SU-DHL-6 (cell line): ENCODE measurements around the gene TMED10.

Experiments
- EZH2phosphoT487 ChIP-seq: fragments of 200-600 bp; sonication (generic), shearing (Covaris generic); conservative IDR thresholded peaks from 2 replicates; pipeline ENCODE4 v1.6.1; 2018; ENCODE audit warnings: mild to moderate bottlenecking, antibody characterized with exemption, low read length, moderate library complexity, mixed read lengths
- TF ChIP-seq, protein P1 (sequence below): fragments of 200-600 bp; sonication (generic); IDR thresholded peaks from one replicate; pipeline ENCODE4 v1.5.1; 2017; ENCODE audit warnings: antibody characterized with exemption, mild to moderate bottlenecking, low read length, moderate library complexity; ENCODE audit not compliant: insufficient read depth, poor library complexity, severe bottlenecking

- TF ChIP-seq, protein P1, sequence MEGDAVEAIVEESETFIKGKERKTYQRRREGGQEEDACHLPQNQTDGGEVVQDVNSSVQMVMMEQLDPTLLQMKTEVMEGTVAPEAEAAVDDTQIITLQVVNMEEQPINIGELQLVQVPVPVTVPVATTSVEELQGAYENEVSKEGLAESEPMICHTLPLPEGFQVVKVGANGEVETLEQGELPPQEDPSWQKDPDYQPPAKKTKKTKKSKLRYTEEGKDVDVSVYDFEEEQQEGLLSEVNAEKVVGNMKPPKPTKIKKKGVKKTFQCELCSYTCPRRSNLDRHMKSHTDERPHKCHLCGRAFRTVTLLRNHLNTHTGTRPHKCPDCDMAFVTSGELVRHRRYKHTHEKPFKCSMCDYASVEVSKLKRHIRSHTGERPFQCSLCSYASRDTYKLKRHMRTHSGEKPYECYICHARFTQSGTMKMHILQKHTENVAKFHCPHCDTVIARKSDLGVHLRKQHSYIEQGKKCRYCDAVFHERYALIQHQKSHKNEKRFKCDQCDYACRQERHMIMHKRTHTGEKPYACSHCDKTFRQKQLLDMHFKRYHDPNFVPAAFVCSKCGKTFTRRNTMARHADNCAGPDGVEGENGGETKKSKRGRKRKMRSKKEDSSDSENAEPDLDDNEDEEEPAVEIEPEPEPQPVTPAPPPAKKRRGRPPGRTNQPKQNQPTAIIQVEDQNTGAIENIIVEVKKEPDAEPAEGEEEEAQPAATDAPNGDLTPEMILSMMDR: no peak
- TF ChIP-seq EZH2phosphoT487: no peak
Measured at GRCh38 chr14:75204116-75204515, 27.7 kb upstream of the TMED10 start.
